Vagina (tissue), 2 donors: ENCODE results near the gene CARM1.

Source experiments
- POLR2A ChIP-seq, 2 donors: fragments of 450-650 bp; IDR thresholded peaks; one replicate each; pipeline ENCODE4 v1.6.1; 2017; ENCODE audit warnings: antibody characterized with exemption in 2 of 2, mild to moderate bottlenecking in 2 of 2, moderate library complexity in 2 of 2
- POLR2AphosphoS5 ChIP-seq, 2 donors: sonication (generic); formaldehyde crosslinking; IDR thresholded peaks; one replicate each; pipeline ENCODE4 v1.9.0; 2017; ENCODE audit warnings: antibody characterized with exemption in 2 of 2, mild to moderate bottlenecking in 2 of 2, low read depth in 1 of 2; ENCODE audit not compliant: insufficient read depth in 1 of 2
- TF ChIP-seq, protein P1 (sequence below), 3 experiments: fragments of 450-650 bp in 2 of 3; fragments of 200-600 bp in 1 of 3; sonication (generic) in 1 of 3; IDR thresholded peaks; one replicate each; pipeline ENCODE4 v1.5.1; 2017 to 2019; ENCODE audit warnings: antibody characterized with exemption in 3 of 3, mild to moderate bottlenecking in 2 of 3, moderate library complexity in 2 of 3

DNA sequence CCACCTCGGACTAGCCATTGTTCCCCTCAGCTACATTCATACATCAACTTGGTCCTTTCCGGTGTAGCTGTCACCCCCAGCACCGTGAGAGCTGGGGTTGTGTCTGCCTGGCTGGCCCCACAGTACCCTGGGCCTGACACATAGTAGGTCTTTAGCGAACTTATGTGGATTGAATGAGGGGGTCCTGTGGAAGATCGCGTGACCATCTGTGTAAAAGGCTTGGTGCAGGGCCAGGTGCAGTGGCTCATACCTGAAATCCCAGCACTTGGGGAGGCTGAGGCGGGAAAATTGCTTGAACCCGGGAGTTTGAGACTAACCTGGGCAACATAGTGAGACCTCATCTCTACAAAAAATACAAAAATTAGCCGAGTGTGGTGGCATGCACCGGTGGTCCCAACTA lies 91.5 kb downstream of the CARM1 start:
- TF ChIP-seq POLR2A (IDR thresholded peaks at IDR 0.05) (no peak), POLR2AphosphoS5 (IDR thresholded peaks at IDR 0.05; ENCODE audit: insufficient read depth in 1 of 2, low read depth in 1 of 2) (no peak)
- TF ChIP-seq, protein P1, sequence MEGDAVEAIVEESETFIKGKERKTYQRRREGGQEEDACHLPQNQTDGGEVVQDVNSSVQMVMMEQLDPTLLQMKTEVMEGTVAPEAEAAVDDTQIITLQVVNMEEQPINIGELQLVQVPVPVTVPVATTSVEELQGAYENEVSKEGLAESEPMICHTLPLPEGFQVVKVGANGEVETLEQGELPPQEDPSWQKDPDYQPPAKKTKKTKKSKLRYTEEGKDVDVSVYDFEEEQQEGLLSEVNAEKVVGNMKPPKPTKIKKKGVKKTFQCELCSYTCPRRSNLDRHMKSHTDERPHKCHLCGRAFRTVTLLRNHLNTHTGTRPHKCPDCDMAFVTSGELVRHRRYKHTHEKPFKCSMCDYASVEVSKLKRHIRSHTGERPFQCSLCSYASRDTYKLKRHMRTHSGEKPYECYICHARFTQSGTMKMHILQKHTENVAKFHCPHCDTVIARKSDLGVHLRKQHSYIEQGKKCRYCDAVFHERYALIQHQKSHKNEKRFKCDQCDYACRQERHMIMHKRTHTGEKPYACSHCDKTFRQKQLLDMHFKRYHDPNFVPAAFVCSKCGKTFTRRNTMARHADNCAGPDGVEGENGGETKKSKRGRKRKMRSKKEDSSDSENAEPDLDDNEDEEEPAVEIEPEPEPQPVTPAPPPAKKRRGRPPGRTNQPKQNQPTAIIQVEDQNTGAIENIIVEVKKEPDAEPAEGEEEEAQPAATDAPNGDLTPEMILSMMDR (IDR thresholded peaks at IDR 0.05) = no peak
